CD4-positive, alpha-beta T cell (primary cell): ENCODE measurements around the gene ANO9. TPM values are rescaled to one million over a fixed set of nuclear protein-coding genes. Genes with fewer than 3 reads are reported as not detected.

Experiments used
- ATAC-seq: fragments of 200-7000 bp; cut with Tn5 transposase; one replicate; pipeline ENCODE4 v1.10.0; 2022; ENCODE audit warnings: mild to moderate bottlenecking; ENCODE audit not compliant: poor library complexity
- CTCF ChIA-PET: fragments of 350-600 bp; sonication (Branson Sonifier 250); formaldehyde crosslinking; loops from one replicate; lab custom pipeline; 2021; ENCODE audit warnings: antibody characterized with exemption, inconsistent platforms; lab: Charles Lee
- POLR2A ChIA-PET: fragments of 350-600 bp; sonication (Branson Sonifier 250); formaldehyde crosslinking; loops from one replicate; lab custom pipeline; 2021; ENCODE audit warnings: antibody characterized with exemption, inconsistent platforms; lab: Charles Lee
- DNase-seq, 14 experiments: peaks; one replicate each; pipeline ENCODE4 v3.0.0-alpha.2; 2013 to 2020; ENCODE audit warnings: mixed read lengths in 2 of 14
- H3K27ac ChIP-seq, 2 donors: one replicate each; pipeline versions ENCODE4 v1.5.1 to v1.7.0; 2013; ENCODE audit warnings: low read length in 2 of 2, low read depth in 1 of 2, mild to moderate bottlenecking in 1 of 2
- H3K27me3 ChIP-seq, 2 experiments: 1 replicate in 1 of 2; 2 replicates in 1 of 2; pipeline versions ENCODE4 v1.6.1 to v1.7.0; 2013; ENCODE audit warnings: low read length in 2 of 2, control low read depth in 1 of 2, mild to moderate bottlenecking in 1 of 2, moderate library complexity in 1 of 2; ENCODE audit not compliant: insufficient read depth in 2 of 2, control insufficient read depth in 1 of 2
- H3K36me3 ChIP-seq: one replicate; pipeline ENCODE4 v1.6.1; 2013; ENCODE audit warnings: low read length, control low read depth; ENCODE audit not compliant: insufficient read depth
- H3K4me1 ChIP-seq: one replicate; pipeline ENCODE4 v1.6.1; 2013; ENCODE audit warnings: low read length, control low read depth; ENCODE audit not compliant: insufficient read depth
- H3K4me3 ChIP-seq: one replicate; pipeline ENCODE4 v1.5.1; 2013; ENCODE audit warnings: mild to moderate bottlenecking, low read length, moderate library complexity
- H3K9me3 ChIP-seq, 2 experiments: 1 replicate in 1 of 2; 2 replicates in 1 of 2; pipeline versions ENCODE4 v1.6.1 to v1.7.0; 2013; ENCODE audit warnings: low read length in 2 of 2, mild to moderate bottlenecking in 2 of 2, control low read depth in 1 of 2, moderate library complexity in 1 of 2; ENCODE audit not compliant: control insufficient read depth in 1 of 2, insufficient read depth in 1 of 2
- H3K27ac Mint-ChIP-seq: one replicate; pipeline ENCODE4 v1.8.0; 2020; ENCODE audit warnings: mixed read lengths
- H3K27me3 Mint-ChIP-seq: one replicate; pipeline ENCODE4 v1.8.0; 2021; ENCODE audit warnings: mixed read lengths
- H3K36me3 Mint-ChIP-seq: one replicate; pipeline ENCODE4 v1.8.0; 2021; ENCODE audit warnings: low read depth, mixed read lengths
- H3K4me1 Mint-ChIP-seq: one replicate; pipeline ENCODE4 v1.8.0; 2021; ENCODE audit warnings: low read depth, mixed read lengths
- H3K4me3 Mint-ChIP-seq: one replicate; pipeline ENCODE4 v1.8.0; 2020; ENCODE audit warnings: mild to moderate bottlenecking, mixed read lengths
- H3K9me3 Mint-ChIP-seq: one replicate; pipeline ENCODE4 v1.8.0; 2020; ENCODE audit warnings: mixed read lengths
- CTCF ChIP-seq: fragments of 200-600 bp; IDR thresholded peaks from one replicate; pipeline ENCODE4 v1.8.0; 2022; ENCODE audit warnings: antibody characterized with exemption, mild to moderate bottlenecking
- intact Hi-C, 2 experiments: fragments of 100-400 bp; cut with DNase I in 1 of 2; cut with micrococcal nuclease in 1 of 2; formaldehyde crosslinking; loops; one replicate each; pipeline versions ENCODE4 v1.15.1 to v1.9.0; 2023 to 2025; cut with DNase I, micrococcal nuclease
- total RNA-seq, 174 experiments: library from RNA in 2 of 174; stranded (reverse) in 2 of 174; gene quantifications; one replicate each; pipeline ENCODE4 v1.2.3 and lab custom pipeline; 2021 to 2026

Gene ANO9
- total RNA-seq, 2 experiments from 2014 or later: 109 to 114 TPM

GRCh38 chr11:377174-377865, 64.5 kb downstream of the ANO9 start:
- peaks cover 15% of the 10 kb centered on the region for H3K27me3 Mint-ChIP-seq
- no peaks in the 10 kb centered on the region for H3K27me3 ChIP-seq
- no peak for DNase-seq
- ChIA-PET POLR2A (no interaction called here), CTCF (no interaction called here)
- H3K36me3 Mint-ChIP-seq: no peaks in the 10 kb centered on the region
- intact Hi-C loops: no loop called here
- no peaks in the 10 kb centered on the region for H3K4me1 ChIP-seq
- H3K9me3 Mint-ChIP-seq: peaks cover 2% of the 10 kb centered on the region
- peaks cover 0 to 8% of the 10 kb centered on the region in 2 experiments for H3K9me3 ChIP-seq
- H3K4me1 Mint-ChIP-seq: peaks cover 4% of the 10 kb centered on the region
- no peak for ATAC-seq
- TF ChIP-seq CTCF: no peak
- H3K27ac Mint-ChIP-seq: no peak overlapping the region
- no peak overlapping the region for H3K4me3 Mint-ChIP-seq
- H3K4me3 ChIP-seq: no peak overlapping the region
- H3K36me3 ChIP-seq: no peaks in the 10 kb centered on the region
- no peak overlapping the region for H3K27ac ChIP-seq

- intact Hi-C loops: no loop called here
- TF ChIP-seq CTCF: no peak
- Histone ChIP-seq H3K27ac (no peak overlapping the region), H3K36me3 (no peaks in the 10 kb centered on the region), H3K4me3 (no peak overlapping the region), H3K27me3 (no peaks in the 10 kb centered on the region), H3K9me3 (peaks cover 0 to 8% of the 10 kb centered on the region in 2 experiments), H3K4me1 (no peaks in the 10 kb centered on the region)
- H3K27ac Mint-ChIP-seq: no peak overlapping the region
- ChIA-PET POLR2A (no interaction called here), CTCF (no interaction called here)
- DNase-seq (no peak), ATAC-seq (no peak)
- no peaks in the 10 kb centered on the region for H3K4me1 Mint-ChIP-seq
- no peak overlapping the region for H3K4me3 Mint-ChIP-seq
- H3K27me3 Mint-ChIP-seq: peaks cover 10% of the 10 kb centered on the region
- peaks cover 2% of the 10 kb centered on the region for H3K9me3 Mint-ChIP-seq
- H3K36me3 Mint-ChIP-seq: no peaks in the 10 kb centered on the region
Observed at GRCh38 chr11:376531-377173, 65.2 kb downstream of the ANO9 start.

GRCh38 chr11:375065-376025, 66.5 kb downstream of the ANO9 start:
- Histone ChIP-seq H3K36me3 (no peaks in the 10 kb centered on the region), H3K4me1 (no peaks in the 10 kb centered on the region), H3K4me3 (no peak overlapping the region), H3K9me3 (peaks cover 0 to 8% of the 10 kb centered on the region in 2 experiments), H3K27me3 (peaks cover 7% of the 10 kb centered on the region in 2 experiments), H3K27ac (no peak overlapping the region)
- ATAC-seq (no peak), DNase-seq (no peak)
- peaks cover 2% of the 10 kb centered on the region for H3K4me1 Mint-ChIP-seq
- no peak overlapping the region for H3K4me3 Mint-ChIP-seq
- H3K27ac Mint-ChIP-seq: no peak overlapping the region
- CTCF ChIA-PET: no interaction called here
- H3K36me3 Mint-ChIP-seq: no peaks in the 10 kb centered on the region
- POLR2A ChIA-PET: no interaction called here
- H3K9me3 Mint-ChIP-seq: peaks cover 2% of the 10 kb centered on the region
- intact Hi-C loops: no loop called here
- TF ChIP-seq CTCF: no peak
- H3K27me3 Mint-ChIP-seq: peaks cover 20% of the 10 kb centered on the region
